Stomach (tissue), 9 donors: ENCODE data around the gene CLTB. TPM values are rescaled to one million over a fixed set of nuclear protein-coding genes. Genes with fewer than 3 reads are reported as not detected.
A peak's percentile ranks its signal among the peaks of the same experiment; 100 is the strongest.

Experiments
- DNase-seq, 2 donors: peaks; one replicate each; pipeline versions ENCODE4 v3.0.0 to v3.0.0-alpha.2; 2013 to 2019
- H3K27ac ChIP-seq, 5 donors: fragments of 200-600 bp in 4 of 5; sonication (generic) in 4 of 5; one replicate each; pipeline ENCODE4 v1.5.1; 2013 to 2019; ENCODE audit warnings: mild to moderate bottlenecking in 1 of 5, moderate library complexity in 1 of 5
- H3K27me3 ChIP-seq, 3 donors: fragments of 200-600 bp; sonication (generic); one replicate each; pipeline ENCODE4 v1.5.1; 2017 to 2019; ENCODE audit warnings: mixed run types in 1 of 3
- H3K36me3 ChIP-seq, 4 donors: fragments of 200-600 bp; sonication (generic); 1 replicate in 3 of 4; 2 replicates in 1 of 4; pipeline ENCODE4 v1.5.1; 2016 to 2019
- H3K4me1 ChIP-seq, 4 donors: fragments of 200-600 bp; sonication (generic); one replicate each; pipeline ENCODE4 v1.5.1; 2016 to 2019
- H3K4me3 ChIP-seq, 4 donors: fragments of 200-600 bp; sonication (generic) in 3 of 4; one replicate each; pipeline ENCODE4 v1.5.1; 2016 to 2019; ENCODE audit warnings: mild to moderate bottlenecking in 1 of 4
- H3K9me3 ChIP-seq, 4 donors: fragments of 200-600 bp; sonication (generic); one replicate each; pipeline ENCODE4 v1.5.1; 2016 to 2019
- CTCF ChIP-seq, 7 experiments: fragments of 450-650 bp in 4 of 7; fragments of 200-600 bp in 3 of 7; sonication (generic) in 3 of 7; IDR thresholded peaks; one replicate each; pipeline ENCODE4 v1.5.1; 2016 to 2019; ENCODE audit warnings: antibody characterized with exemption in 7 of 7, control low read depth in 2 of 7, mild to moderate bottlenecking in 1 of 7
- EP300 ChIP-seq: sonication (generic); formaldehyde crosslinking; IDR thresholded peaks from one replicate; pipeline ENCODE4 v1.6.1; 2017; ENCODE audit warnings: antibody characterized with exemption
- POLR2A ChIP-seq, 4 donors: fragments of 450-650 bp; IDR thresholded peaks; one replicate each; pipeline ENCODE4 v1.6.1; 2016; ENCODE audit warnings: antibody characterized with exemption in 4 of 4, control low read depth in 2 of 4, mild to moderate bottlenecking in 1 of 4, moderate library complexity in 1 of 4
- POLR2AphosphoS5 ChIP-seq, 3 donors: sonication (generic); formaldehyde crosslinking; IDR thresholded peaks; one replicate each; pipeline ENCODE4 v1.6.1; 2016; ENCODE audit warnings: antibody characterized with exemption in 3 of 3
- WGBS, 5 donors: extraction: QIAGEN DNeasy Blood & Tissue Kit in 3 of 5; methylation state at CpG; one replicate each; pipeline versions ENCODE4 v1.1.5 to v1.1.7; 2013 to 2018; 5-methylcytosine and 5-hydroxymethylcytosine counted together
- intact Hi-C: fragments of 100-400 bp; cut with DNase I; formaldehyde crosslinking; loops from one replicate; pipeline ENCODE4 v1.15.1; 2023; ENCODE audit warnings: low total_unique reads
- polyA plus RNA-seq, 3 donors: library from polyadenylated mRNA; stranded (reverse); fragments of 200-250 nt; gene quantifications; one replicate each; pipeline ENCODE4 v1.2.3, GENCODE V29; 2013
- total RNA-seq, 5 donors: library from RNA; depleted of rRNA; stranded (reverse); fragments of >200 nt; gene quantifications; one replicate each; pipeline versions ENCODE4 v1.1.0 to v1.2.3, GENCODE V29; 2014 to 2016
- donor health status: healthy with polysubstance abuse.
- donor health status: Bipolar disorder and iron deficiency.
- donor health status: healthy.

CLTB gene
- total and polyA plus RNA-seq, 8 donors: 81.9 to 427 (median 213) TPM

- intact Hi-C loops: no loop called here
- DNase-seq: peak; percentile 99
- WGBS, 5 donors: 0 to 1% (median 0%) methylated on average over 47 of the region's 47 CpGs
- peak within 1 kb of the TSS; percentile 93 to 98 (median 97) for H3K27ac ChIP-seq
- H3K4me3 ChIP-seq: peak within 1 kb of the TSS; percentile 71 to 100 (median 92)
- H3K4me1 ChIP-seq: peaks cover 16 to 36% (median 31%) of the 10 kb centered on the region in 4 donors
- H3K27me3 ChIP-seq: no peaks in the 10 kb centered on the region
- H3K36me3 ChIP-seq: peaks cover 29 to 66% (median 53%) of the 10 kb centered on the region in 4 donors
- no peaks in the 10 kb centered on the region for H3K9me3 ChIP-seq
- TF ChIP-seq POLR2AphosphoS5 (IDR thresholded peaks at IDR 0.05): peak in 2 of 3 donors; percentile 80 to 92
- peak in 1 of 7 experiments; percentile 53 for TF ChIP-seq CTCF (IDR thresholded peaks at IDR 0.05)
- no peak for TF ChIP-seq POLR2A (IDR thresholded peaks at IDR 0.05)
Observed at GRCh38 chr5:176388444-176389134, 27.8 kb downstream of the CLTB start, which contains the start of the genes HIGD2A and NOP16. HIGD2A (plus strand) TSS chr5:176388751; CDS start chr5:176388820, 69 bp downstream. NOP16 (minus strand) TSS chr5:176388598; CDS start chr5:176388539, 59 bp downstream.

DNA sequence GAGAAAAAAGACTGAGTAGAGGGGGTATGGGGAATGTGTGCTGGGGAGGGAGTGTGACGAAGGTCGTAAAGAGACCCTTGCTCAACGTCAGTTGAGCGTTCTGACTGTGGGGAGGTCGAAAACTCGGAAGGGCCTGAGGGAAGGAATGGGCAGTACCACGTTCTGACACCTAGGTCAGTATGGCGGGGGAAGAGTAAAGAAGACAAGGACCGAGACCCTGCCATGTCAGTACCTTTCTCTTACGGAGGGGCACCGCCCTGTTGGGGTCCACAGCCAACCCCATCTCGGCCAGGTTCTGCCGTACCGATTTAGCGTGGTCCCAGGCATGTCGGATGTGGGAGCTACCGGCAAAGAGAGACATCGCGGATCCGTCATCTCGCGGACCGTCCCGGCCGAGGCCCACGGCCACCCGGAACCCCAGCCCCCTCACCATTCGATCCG, 28.3 kb downstream of the CLTB start:
- no peaks in the 10 kb centered on the region for H3K9me3 ChIP-seq
- H3K27ac ChIP-seq: peak overlapping the region; percentile 19 to 98 (median 96)
- H3K4me3 ChIP-seq: peak overlapping the region; percentile 71 to 100 (median 92)
- no peak for TF ChIP-seq EP300
- no peak for TF ChIP-seq POLR2A (IDR thresholded peaks at IDR 0.05)
- no peak for TF ChIP-seq CTCF (IDR thresholded peaks at IDR 0.05)
- no peak for TF ChIP-seq POLR2AphosphoS5 (IDR thresholded peaks at IDR 0.05)
- DNase-seq: peak in 1 of 2 donors; percentile 51
- intact Hi-C loops: no loop called here
- WGBS, 5 donors: 0 to 2% (median 0%) methylated on average over 21 to 29 of the region's 29 CpGs
- H3K36me3 ChIP-seq: peaks cover 35 to 66% (median 53%) of the 10 kb centered on the region in 4 donors
- H3K4me1 ChIP-seq: peaks cover 16 to 36% (median 31%) of the 10 kb centered on the region in 4 donors
- no peaks in the 10 kb centered on the region for H3K27me3 ChIP-seq

DNA sequence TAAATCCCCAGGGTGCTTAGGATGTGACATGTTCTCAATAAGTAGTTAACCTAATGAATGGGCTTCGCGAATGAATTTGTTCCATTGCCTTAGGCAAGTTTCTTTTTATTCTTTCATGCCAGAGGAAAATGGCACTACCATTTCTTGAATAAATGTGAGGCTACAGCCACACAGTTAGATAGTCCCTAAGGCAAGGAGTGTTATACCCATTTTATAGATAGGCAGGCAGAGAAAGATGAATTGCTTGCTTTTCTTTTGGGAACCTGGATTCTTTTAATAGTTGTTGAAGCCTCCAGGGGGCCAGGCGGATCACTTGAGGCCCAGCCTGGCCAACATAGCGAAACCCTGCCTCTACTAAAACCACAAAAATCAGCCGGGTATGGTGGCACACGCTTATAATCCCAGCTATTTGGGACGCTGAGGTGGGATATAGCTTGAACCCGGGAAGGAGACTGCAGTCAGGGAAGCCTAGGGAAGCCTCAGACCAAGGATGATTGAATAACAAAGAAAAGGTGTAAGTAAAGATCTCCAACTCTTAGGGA, 28.9 kb downstream of the CLTB start:
- H3K36me3 ChIP-seq: peaks cover 32 to 66% (median 53%) of the 10 kb centered on the region in 4 donors
- H3K4me3 ChIP-seq: peak overlapping the region; percentile 71 to 100 (median 92)
- 32 to 37% (median 35%) methylated on average over 8 of the region's 8 CpGs for WGBS, 5 donors
- no peaks in the 10 kb centered on the region for H3K27me3 ChIP-seq
- TF ChIP-seq POLR2AphosphoS5 (IDR thresholded peaks at IDR 0.05) (no peak), CTCF (IDR thresholded peaks at IDR 0.05) (no peak), POLR2A (IDR thresholded peaks at IDR 0.05) (no peak), EP300 (no peak)
- H3K4me1 ChIP-seq: peaks cover 16 to 36% (median 31%) of the 10 kb centered on the region in 4 donors
- H3K9me3 ChIP-seq: no peaks in the 10 kb centered on the region
- peak overlapping the region in 3 of 5 donors; percentile 93 to 98 (median 96) for H3K27ac ChIP-seq
- DNase-seq: no peak
- intact Hi-C loops: no loop called here

DNA sequence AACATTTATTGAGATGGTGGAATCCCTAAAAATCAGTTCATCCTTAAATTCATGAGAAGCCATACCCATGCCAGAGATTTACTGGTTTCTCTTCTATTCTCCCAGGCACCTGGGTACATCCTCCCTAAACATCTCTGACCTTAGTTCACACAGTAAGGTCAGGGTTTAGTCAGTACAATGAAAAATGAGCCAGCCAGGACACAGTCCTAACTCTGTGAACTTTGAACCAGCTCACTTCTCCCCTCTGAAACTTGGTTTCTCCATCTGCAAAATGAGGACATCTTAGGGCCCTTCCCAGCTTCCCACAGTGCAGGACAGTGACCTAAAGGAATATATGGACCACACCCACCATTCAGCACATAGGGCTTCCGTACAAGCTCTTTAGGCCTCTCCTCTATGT, 29.8 kb downstream of the CLTB start:
- H3K27ac ChIP-seq: no peak overlapping the region
- intact Hi-C loops: no loop called here
- TF ChIP-seq CTCF (IDR thresholded peaks at IDR 0.05): no peak
- no peak for TF ChIP-seq EP300
- no peak for TF ChIP-seq POLR2AphosphoS5 (IDR thresholded peaks at IDR 0.05)
- TF ChIP-seq POLR2A (IDR thresholded peaks at IDR 0.05): no peak
- no peak for DNase-seq
- H3K27me3 ChIP-seq: no peaks in the 10 kb centered on the region
- 54 to 100% (median 82%) methylated on average over 1 of the region's 1 CpG for WGBS, 5 donors
- H3K36me3 ChIP-seq: peaks cover 29 to 66% (median 53%) of the 10 kb centered on the region in 4 donors
- H3K4me1 ChIP-seq: peaks cover 16 to 36% (median 33%) of the 10 kb centered on the region in 4 donors
- H3K4me3 ChIP-seq: no peak overlapping the region
- no peaks in the 10 kb centered on the region for H3K9me3 ChIP-seq
